ENCODE data around the gene ARFGAP3.

Gene ARFGAP3

GRCh38 chr22:42856865-42857704 is at the start of gene ARFGAP3:
ARFGAP3 (minus strand) TSS chr22:42857273; CDS start chr22:42857182, 91 bp downstream.
- DNase-seq (ENCODE audit: low spot score): peak; percentile 96

GRCh38 chr22:42905702-42906183 is 48.7 kb upstream of the ARFGAP3 start:
- DNase-seq (ENCODE audit: low spot score): no peak

DNA sequence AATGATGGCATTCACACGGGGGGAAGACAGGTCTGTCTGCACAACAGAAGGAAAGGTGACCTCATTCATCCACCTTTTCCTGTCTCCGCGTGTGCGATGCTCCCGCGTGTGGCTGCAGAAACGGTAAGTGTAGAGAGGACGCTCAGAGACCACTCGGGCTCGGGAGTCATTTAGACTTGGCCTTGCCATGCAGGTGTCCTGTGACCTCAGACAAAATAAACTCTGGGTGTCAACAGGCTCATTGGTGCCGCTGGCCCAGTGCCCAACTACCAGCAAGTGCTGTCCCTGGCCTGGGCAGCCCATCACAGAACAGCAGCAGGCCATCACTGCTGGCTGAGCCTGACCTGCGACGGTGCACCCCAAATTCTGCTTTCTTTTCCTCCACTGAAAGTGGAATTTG is 48.1 kb upstream of the ARFGAP3 start:
- DNase-seq (ENCODE audit: low spot score): no peak

- DNase-seq (ENCODE audit: low spot score): no peak
These were observed 47.0 kb upstream of the ARFGAP3 start for GRCh38 chr22:42904050-42904449.

DNA sequence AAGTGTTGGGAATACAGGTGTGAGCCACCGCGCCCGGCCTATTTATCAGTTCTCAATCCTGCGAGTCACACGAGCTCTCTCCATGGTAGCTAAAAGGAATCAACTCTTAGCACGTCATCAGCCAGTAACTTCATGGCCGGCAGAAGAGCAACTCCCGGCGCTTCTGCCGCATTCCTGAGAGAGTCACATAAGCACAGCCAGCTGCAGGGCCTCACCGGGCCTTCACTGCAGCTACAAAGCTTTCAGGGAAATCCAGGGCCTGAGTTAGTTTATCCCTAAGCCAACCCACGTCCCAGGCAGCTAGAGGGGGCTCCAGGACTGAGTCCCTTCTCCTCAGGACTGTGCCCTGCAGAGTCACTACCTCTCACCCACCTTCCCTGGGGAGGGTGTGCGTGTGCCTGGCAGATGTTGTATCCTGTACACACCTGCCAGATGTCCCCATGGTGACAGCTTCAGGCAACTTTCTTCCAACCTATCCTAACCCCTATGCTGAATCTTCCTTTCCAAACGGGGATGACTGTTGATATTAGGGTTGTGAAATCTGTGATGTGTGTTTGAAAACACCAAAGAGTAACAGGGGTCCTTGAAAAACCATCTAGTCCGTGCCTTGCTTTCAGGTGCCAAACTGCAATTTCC is 45.9 kb upstream of the ARFGAP3 start:
- DNase-seq (ENCODE audit: low spot score): no peak

DNA sequence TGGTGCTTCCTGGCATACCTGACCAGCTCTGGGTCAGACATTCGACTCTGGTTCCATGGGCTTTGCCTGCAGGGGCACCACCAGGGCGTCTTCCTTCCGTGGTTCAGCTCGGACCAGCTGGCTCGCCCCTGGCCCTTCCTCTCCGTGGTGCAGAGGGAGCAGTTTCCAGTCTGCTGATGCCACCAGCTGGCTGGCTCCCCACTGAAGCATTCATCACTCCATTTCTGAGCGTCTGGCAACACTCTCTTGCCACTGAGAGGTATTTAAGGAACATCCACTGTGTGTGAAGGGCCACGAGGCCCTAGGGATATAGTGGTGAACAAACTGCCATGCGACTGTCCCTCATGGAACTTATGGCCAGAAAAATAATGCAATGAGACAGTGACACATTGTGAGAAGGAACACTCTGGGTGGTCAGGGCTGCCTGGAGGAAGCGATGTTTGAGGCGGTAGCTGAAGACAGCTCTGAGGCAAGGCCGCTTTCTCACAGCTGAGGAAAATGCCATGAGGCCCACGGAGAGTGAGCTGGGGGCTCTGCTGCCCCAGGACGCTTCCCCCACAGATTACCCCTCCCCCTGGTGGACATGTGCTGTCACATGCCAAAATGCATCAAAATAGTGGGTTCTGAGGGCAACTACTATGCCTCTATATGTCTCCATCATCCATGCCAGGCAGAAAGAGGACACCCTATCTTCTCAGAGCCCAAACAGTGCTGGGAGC is 44.9 kb upstream of the ARFGAP3 start:
- peak; percentile 42 for DNase-seq (ENCODE audit: low spot score)

DNA sequence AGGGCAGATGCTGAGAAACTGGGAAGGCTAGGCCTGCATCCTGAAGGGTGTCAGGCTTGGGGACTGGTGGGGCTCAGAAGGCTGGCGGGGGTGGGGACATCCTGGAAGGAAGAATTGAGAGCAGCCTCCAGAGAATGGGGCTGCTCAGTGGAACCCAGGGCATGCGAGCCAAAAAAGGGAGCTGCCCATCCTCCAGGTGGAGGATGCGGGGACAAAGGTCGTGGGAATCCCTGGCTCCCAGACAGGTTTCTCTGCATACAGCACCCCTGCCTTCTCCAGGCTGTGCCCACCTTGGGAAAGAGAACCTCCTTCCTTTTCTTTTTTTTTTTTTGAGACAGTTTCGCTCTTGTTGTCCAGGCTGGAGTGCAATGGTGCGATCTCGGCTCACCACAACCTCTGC is 40.9 kb upstream of the ARFGAP3 start:
- DNase-seq (ENCODE audit: low spot score): no peak

DNA sequence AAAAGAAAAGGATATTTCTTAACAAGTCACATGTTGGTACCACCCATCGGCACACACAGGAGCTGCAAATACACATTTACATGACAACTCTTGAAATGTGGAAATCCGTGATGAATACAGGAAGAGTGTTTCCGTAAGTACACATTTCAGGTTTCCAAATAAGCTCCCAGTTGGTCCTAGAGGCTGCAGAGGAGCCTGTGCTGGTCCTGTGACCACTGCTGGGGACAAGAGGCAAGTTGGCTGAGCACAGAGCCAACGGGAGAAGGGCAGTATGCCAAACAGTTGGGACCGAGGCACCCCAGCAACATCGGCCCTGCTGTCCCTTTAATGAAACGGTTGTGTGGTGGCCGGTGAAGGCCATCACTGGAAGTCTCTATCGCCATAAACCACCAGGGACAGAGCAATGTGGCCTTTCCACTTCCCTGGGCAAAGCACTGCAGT is 38.5 kb upstream of the ARFGAP3 start:
- peak; percentile 62 for DNase-seq (ENCODE audit: low spot score)

DNA sequence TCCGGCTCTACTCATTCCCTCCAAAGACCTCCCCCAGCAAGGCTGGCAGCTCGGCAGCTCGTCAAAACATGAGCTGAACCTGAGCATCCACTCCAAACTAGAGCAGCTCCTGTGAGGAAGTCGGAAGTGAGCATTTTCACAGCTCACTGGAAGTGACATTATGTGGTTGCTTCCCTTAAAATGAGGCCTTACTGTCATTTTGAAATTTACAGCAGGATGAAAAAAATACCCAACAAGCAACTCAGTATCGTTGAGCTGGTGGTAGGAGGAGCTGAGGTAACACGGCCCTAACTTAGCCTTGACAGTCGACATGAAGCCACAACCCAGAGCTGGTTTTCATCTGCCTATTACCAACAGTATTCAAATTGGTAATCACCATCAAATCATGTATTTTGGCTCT is 38.0 kb upstream of the ARFGAP3 start:
- peak; percentile 26 for DNase-seq (ENCODE audit: low spot score)

DNA sequence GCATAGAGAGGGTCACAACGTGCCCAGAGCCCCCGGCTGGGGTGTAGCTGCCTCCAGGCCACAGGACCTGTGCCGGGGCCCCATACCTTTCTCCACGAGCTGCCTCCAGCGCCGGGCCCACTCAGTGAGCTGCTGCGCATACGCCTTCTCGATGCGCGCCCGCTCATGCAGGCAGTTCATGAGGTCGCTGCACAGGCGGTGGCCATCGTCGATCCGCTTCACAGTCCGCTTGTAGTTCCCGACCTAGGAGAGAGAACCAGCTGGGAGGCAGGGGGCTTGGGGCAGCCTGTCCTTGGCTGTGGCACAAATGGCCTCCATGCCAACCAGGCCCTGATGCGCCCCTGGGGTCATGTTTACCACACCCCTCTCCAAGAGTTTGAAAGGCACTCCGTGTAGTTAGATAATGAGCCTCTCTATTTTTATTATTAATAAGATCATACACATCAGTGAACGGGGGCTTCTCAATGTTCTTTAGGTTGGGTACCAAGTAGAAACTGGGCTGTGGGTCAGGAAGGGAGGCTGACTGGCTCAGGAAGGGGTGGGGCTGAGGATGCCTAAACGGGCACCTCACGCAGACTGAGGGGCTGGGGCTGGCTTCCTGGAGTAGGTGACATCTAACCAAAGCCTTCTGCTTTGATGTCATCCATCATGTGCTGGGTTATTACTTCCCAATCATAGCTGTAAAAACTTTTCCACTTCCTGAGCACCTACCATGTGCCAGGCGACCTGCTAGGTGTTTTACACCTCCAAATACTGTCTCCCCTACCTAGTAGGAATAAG is 36.5 kb upstream of the ARFGAP3 start:
- no peak for DNase-seq (ENCODE audit: low spot score)

DNA sequence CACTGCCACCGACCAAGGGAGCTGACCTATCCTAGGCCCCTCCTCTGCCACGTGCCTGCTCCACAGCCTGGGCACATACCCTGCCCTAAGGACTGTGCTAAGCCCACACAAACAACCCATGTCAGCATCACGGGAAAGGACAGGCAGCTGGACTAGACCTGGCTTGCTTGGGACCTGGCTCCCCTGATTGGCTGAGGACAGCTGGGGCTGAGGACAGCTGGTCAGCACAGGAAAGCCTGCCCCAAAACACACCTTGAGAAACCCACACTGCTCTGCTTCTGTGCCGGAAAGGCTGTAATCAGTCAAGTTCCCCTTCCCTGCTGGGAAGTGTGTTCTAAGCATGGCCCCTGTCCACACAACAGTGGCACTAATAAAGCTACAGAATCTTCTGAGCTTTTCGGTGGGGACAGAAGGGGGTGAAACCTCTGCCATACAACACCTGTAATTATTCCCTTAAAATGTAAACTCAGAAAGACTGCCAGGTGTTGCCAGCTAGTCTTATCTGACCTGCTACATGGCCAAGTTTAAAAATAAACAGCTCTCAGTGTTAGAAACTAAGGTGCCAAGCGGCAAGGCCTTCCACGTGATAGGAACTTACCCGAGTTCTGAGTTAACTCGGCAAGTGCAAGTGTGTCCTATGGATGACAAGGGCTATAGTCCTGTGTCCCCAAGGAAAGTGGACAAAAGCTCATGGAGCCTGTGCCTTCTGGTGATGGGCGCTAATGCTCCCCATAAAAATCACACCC is 35.7 kb upstream of the ARFGAP3 start:
- DNase-seq (ENCODE audit: low spot score): peak; percentile 41

DNA sequence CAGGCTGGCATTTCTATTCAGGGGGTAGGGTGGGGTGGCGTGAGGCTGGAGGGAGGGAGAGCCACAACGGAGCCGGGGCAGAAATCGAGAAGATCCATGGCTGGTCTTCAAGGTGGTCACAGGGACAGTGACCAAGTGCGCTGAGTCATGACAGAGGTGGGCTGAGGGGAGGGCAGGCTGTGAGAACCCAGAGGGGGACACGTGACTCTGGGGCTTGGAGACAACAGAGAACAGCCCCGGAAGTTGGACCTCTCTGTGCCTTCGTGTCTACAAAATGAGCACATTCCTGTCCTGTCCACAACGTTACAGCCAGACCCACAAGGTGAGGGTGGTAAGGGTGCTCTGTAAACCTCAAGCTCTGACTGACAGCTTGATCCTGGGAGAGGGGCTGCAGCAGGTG is 35.1 kb upstream of the ARFGAP3 start:
- DNase-seq (ENCODE audit: low spot score): no peak

DNA sequence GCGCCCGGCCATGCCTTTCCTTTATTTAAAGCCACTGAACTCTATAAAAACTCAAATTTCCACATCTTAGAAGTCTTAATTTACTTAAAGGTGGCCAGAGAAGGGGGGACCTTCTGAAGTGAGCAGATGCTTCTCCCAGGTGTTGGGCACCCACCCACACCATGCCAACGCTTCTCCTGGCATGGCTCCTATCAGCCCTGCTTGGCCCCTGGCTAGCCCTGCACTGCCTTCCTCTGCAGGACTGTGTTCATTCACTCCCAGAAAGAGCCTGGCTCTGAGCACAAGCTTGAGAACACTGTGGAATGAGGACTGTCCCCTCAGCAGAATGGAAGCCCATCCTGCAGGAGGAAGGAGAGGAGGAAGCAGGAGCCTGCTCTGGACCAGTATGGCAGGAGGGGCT is 34.6 kb upstream of the ARFGAP3 start:
- no peak for DNase-seq (ENCODE audit: low spot score)

DNA sequence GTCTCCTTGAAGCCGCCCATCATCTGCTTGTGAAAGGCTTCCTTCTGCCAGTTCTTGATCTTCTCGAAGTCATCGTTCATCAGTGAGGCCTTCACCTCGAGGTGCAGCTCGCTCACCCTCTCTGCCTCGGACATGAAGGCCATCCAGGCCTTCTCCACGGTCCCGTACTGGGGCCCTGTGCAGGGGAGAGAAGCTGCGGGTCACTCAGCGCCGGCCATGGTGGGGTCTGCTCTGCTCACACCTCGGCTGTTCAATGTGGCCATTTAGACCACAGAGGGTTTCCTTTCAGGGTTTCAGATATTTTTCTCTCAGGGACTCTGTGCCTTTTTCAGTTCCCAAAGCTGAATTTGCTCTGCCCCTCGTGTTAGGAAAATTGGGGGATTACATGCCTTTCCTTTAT is 33.9 kb upstream of the ARFGAP3 start:
- DNase-seq (ENCODE audit: low spot score): no peak

DNA sequence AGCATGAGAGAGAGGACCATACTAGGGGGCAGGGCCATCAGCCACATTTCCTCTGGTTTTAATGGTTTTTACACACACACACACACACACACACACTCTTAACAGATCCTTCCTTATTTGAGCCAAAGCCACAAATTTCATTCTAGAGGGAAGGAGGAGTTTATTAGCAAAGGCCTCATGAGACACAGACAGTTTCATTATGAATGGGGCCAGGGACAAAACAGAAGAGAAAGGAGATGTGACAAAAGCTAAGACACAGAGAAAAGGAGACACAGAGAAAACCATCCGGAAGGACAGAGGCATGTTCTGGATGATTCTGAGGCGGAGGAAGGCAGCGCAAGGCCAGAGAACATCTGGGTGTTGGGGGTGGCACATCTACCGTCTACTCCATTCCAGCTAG is 32.2 kb upstream of the ARFGAP3 start:
- DNase-seq (ENCODE audit: low spot score): peak; percentile 63

DNA sequence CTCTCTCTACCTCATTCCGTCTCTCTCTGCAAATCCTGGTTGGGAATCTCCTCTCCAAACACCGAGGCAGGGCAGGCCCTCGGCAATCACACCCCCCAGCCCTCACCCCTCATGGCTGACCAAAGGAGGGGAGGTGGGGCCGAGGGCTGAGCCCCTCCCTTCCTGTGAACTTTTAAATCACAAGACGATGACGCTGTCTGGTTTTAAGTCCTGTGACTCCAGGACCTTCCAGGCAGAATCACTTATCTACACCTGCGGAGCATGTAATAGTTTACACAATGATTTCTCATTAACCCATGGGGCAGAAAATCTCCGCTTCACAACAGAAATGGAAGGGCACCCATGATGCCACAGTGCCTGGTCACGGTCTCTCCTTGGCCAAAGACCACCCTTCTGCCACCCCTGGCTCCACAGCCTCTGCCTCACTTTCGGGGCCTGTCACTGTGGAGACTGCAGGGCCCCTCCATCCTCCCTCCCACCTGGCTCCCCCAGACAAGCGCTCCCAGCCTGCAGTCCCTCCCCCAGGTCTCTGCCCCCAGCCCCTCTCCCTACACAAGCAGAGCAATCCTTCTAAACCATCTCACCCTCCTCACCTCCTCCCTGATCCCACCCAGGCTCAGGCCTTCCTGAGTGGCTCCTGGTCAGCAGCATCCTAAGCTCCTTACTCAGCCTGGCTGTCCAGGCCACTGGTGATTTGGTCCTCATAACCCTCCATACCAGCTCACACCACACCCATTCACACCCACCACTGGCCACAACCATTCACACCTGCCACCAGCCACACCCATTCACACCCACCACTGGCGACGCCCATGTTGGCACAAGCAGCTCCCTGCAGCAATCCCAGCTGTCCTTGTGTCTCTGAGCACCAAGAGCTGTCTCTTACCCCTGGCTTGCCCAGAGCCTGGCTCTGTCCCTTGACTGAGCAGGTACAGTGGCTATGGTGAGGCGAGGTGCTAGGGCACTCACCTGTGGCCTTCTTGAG is 30.7 kb upstream of the ARFGAP3 start:
- DNase-seq (ENCODE audit: low spot score): no peak

DNA sequence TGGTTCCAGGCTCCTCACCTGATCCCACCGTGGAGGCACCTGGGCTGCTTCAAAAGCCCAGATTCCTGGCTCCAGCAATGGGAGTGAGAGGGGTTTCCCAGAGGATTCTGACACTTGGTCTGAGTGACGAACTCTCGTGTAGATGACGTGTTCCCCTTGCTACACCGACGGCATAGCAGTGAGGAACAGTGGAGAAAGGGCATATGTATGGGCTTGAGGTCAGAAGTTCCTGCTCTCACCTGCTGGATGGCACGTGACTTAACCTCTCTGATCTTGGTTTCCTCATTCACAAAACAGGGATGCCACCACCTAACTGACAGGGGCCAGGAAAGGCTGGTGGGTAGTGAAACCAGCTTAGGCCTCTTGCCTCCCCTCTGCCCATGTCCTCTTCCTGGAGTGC is 30.0 kb upstream of the ARFGAP3 start:
- no peak for DNase-seq (ENCODE audit: low spot score)

DNA sequence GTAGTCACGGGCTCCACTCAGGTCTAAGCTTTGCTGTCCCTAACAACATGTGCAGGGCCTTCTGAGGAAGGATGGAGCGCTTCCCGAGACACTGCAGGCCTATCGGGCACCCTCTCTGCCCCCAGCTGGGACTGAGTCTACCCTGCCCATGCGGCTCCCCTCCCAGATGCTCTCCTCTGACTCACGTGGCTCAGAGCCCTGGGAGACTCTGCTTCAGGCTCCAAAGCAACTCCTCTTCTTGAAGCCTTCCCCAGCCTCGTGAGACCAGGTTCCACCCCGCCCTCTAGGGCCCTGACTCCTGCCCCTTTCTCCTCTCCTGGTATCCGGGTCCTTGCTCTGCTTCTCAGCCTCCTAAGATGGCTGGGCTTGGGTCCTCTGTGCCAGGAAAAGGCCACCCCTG is 28.4 kb upstream of the ARFGAP3 start:
- no peak for DNase-seq (ENCODE audit: low spot score)

- no peak for DNase-seq (ENCODE audit: low spot score)
These were observed 27.7 kb upstream of the ARFGAP3 start for GRCh38 chr22:42884616-42885375.

Data from Ammon's horn (tissue), 1 donor.